Activated T-helper 9 cell treated with anti-CD3 and anti-CD28 coated beads, Interleukin-2, amount 50 U/mL, for 16 hours (primary cell): Measurements from ENCODE around the gene UBB.

Experiments
- DNase-seq: peaks from one replicate; pipeline ENCODE4 v3.0.0-alpha.2; 2020; ENCODE audit warnings: low read depth

The UBB gene

DNA sequence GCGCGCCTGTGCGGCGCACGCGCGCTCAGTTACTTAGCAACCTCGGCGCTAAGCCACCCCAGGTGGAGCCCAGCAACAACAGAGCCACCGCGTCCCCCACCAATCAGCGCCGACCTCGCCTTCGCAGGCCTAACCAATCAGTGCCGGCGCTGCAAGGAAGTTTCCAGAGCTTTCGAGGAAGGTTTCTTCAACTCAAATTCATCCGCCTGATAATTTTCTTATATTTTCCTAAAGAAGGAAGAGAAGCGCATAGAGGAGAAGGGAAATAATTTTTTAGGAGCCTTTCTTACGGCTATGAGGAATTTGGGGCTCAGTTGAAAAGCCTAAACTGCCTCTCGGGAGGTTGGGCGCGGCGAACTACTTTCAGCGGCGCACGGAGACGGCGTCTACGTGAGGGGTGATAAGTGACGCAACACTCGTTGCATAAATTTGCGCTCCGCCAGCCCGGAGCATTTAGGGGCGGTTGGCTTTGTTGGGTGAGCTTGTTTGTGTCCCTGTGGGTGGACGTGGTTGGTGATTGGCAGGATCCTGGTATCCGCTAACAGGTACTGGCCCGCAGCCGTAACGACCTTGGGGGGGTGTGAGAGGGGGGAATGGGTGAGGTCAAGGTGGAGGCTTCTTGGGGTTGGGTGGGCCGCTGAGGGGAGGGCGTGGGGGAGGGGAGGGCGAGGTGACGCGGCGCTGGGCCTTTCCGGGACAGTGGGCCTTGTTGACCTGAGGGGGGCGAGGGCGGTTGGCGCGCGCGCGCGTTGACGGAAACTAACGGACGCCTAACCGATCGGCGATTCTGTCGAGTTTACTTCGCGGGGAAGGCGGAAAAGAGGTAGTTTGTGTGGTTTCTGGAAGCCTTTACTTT lies at the start of gene UBB:
UBB (plus strand) TSS at position 452 of the 856 bp plus-strand sequence. CDS start 817 bp downstream, outside the sequence.
- DNase-seq: peak; percentile 91

GRCh38 chr17:16338391-16338790 lies 42.5 kb upstream of the UBB start:
- no peak for DNase-seq

GRCh38 chr17:16339402-16339801 lies 41.5 kb upstream of the UBB start:
- DNase-seq: no peak

GRCh38 chr17:16339959-16340358 lies 40.9 kb upstream of the UBB start:
- DNase-seq: no peak

- no peak for DNase-seq
Measured at GRCh38 chr17:16342979-16343378, 37.9 kb upstream of the UBB start.

GRCh38 chr17:16343569-16343968 lies 37.3 kb upstream of the UBB start:
- DNase-seq: no peak

DNA sequence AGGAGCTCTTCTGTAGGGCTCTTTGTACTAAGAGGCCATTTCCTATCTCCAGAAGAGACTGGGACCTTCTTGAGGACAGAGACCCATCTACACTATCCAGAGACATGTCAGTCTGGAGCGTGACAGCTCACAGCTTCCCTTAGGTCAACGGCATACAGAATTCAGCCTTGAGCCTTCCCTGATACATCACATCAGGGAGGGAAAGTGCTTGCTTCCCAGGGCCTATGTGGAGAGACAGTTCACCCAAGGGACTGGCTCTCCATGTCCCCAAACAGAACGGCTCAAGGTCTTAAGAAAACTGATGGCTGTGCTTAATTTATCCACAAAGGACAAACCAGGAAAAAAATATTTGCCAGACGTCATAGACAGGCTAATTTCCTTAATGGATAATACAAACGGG lies 35.3 kb upstream of the UBB start:
- no peak for DNase-seq

DNA sequence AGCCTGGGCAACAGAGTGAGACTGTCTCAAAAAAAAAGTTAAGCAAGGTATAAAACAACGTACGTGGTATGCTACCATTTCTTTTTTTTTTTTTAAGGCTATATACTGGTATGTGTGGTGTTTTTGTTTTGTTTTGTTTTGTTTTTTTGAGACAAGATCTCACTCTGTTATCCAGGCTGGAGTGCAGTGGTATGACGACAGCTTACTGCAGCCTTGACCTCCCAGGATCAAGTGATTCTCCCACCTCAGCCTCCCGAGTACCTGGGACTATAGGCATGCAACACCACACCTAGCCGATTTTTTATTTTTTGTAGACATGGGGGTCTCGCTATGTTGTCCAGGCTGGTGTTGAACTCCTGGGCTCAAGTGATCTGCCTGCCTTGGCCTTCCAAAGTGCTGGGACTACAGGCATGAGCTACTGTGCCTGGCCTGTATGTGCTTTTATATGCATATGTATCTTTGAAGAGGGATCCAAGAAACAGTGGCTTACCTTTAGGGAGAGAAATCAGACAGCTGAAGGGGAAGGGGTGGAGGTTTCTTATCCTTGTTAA lies 34.1 kb upstream of the UBB start:
- DNase-seq: no peak

GRCh38 chr17:16348586-16348985 lies 32.3 kb upstream of the UBB start:
- no peak for DNase-seq

GRCh38 chr17:16349431-16349830 lies 31.5 kb upstream of the UBB start:
- DNase-seq: no peak

- DNase-seq: no peak
Measured at GRCh38 chr17:16351831-16352230, 29.1 kb upstream of the UBB start.

DNA sequence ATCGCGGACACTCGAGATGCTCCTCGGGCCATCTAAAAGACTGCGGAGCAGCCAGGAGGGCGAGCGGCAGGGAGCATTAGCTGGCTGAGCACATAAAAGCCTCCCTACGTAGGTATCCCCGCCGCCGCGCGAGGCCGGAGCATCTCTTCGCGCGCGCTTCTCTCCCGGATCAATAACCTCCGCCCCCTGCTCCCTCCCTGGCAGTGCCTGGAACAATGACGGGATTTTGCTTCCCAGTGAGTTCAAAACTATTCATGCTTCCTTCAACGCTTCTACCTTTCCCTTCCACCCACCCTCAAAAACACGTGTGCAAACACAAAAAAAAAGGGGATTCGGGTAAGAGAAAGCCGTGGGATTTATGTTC lies 28.6 kb upstream of the UBB start:
- DNase-seq: peak; percentile 16

GRCh38 chr17:16352667-16353316 lies 28.1 kb upstream of the UBB start:
- peak; percentile 10 for DNase-seq

GRCh38 chr17:16353317-16354174 lies 27.3 kb upstream of the UBB start, which contains the start of gene CENPV:
TSS of gene CENPV (minus strand) at chr17:16353469. CDS start at chr17:16353436, 33 bp downstream.
- peak; percentile 55 for DNase-seq

DNA sequence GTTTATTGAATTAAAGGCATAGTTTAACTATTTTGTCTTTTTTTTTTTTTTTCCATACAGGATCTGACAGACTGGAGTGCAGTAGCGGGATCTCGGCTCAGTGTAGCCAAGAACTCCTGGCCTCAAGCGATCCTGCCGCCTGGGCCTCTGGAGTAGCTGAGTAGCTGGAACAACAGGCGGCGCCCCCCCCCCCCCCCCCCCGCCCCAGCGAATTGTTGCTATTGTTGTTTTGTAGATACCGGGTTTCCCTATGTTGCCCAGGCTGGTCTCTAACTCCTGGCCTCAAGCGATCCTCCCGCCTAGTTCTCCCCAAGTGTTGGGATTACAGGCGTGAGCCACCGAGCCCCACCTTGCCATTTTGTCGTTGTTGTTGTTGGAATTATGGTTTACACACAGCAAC lies 26.3 kb upstream of the UBB start:
- no peak for DNase-seq

DNA sequence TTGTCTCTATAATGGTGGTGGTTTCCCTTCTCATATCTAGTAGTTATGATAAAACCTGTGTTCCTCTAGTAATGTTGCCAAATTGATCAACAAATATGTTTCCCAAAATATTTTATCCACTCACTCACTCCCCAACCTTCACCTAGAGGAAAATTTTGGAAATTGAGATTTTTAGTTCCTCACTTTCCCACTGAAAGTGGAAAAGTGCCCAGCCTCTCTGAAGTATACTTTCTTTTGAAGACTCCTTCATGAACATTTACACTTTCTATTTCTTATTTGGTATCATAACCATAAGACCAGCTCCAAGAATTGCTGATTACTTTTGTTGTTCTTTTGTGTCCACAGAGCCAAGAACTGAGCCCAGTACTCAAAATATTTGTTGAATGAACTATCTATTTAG lies 22.5 kb upstream of the UBB start:
- no peak for DNase-seq

DNA sequence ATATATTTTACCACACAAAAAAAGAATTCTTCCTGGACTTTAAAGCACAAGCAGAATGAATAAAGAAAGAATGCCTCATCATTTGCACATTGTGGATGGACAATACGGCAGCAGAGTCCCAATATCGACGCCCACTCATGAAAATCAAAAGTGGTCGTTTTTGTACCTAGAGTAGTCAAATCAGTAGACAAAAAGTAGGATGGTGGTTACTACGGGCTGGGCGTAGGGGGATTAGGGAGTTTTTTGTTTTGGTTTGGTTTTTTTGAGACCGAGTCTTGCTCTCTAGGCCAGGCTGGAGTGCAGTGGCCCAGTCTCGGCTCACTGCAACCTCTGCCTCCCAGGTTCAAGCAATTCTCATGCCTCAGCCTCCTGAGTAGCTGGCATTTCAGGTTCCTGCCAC lies 19.0 kb upstream of the UBB start:
- DNase-seq: no peak

DNA sequence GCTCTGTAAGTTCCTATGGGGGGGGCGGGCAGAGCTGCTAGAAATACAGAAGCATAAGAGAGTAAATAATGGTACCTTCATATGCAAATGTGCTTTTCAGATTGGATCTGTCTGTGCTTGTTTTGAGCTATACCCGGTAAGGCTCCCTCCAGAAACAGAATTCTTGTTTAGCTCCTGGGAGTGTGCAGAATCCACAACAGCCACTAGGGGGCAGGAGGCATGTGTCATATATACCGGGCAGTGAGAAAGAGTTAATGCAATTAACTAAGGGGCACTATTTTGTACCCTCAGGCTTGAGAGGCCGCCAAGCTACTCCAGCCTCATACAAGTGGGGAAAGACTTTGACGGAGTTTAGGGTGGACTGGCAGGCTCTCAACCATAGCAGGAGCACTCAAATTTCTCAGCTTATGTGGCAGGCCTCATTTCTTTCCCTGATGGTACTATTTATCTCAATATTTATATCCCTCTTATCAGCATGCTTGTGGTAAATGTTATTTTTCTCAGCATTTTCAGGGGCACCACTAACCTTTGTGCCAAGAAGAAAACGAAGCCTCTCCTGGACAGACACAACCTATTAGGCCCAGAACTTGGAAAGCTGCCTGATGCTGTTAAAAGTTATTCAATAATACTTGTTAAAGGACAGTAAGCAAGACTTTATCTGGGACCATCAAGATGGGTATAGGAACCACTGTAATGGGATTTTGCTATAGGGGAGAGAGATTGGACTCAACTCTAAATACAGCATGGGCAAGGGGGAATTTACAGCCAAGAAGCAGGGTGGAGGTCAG lies 16.9 kb upstream of the UBB start:
- peak; percentile 63 for DNase-seq

DNA sequence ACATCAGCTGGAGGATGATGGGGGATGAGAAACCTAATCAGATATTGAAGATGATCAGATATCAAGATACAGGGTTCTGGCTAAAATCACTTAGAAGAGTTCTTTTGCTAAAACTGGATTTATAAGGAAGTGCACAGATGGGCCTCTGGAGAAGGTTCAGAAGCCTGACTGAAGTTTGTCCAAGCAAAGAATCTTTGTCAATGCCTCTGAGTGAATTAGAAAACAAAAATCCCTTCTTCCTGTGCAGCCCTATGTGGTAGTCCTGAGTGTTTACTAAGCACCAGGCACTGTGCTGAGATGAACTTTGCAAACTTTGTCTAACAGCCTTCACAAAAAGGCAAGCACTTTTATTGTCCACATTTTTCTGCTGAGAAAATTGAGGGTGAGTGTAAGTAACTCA lies 16.3 kb upstream of the UBB start:
- no peak for DNase-seq

GRCh38 chr17:16371742-16372141 lies 9.1 kb upstream of the UBB start:
- DNase-seq: no peak

- no peak for DNase-seq
Measured at GRCh38 chr17:16374146-16374938, 6.5 kb upstream of the UBB start.
